ENCODE data around the gene MLKL. TPM values are rescaled to one million over a fixed set of nuclear protein-coding genes. Genes with fewer than 3 reads are reported as not detected.

Gene MLKL
- total and polyA plus RNA-seq, 9 donors, result 1.5 to 9.5 (median 2.5) TPM

- no peak overlapping the region for H3K27ac ChIP-seq
- H3K9me3 ChIP-seq, result no peaks in the 10 kb centered on the region
- no peaks in the 10 kb centered on the region for H3K36me3 ChIP-seq
- H3K27me3 ChIP-seq, result no peaks in the 10 kb centered on the region
- WGBS, 3 donors, result 1 to 5% (median 1%) methylated on average over 23 of the region's 23 CpGs
- intact Hi-C loops (cut with DNase I), result no loop called here
- peak; percentile 20 to 57 (median 33) for DNase-seq
- no peak for TF ChIP-seq POLR2A (IDR thresholded peaks at IDR 0.05)
- TF ChIP-seq EP300 (IDR thresholded peaks at IDR 0.05), result no peak
- TF ChIP-seq CTCF (IDR thresholded peaks at IDR 0.05), result no peak
- peak overlapping the region; percentile 61 for H3K4me3 ChIP-seq
- peaks cover 2% of the 10 kb centered on the region for H3K4me1 ChIP-seq (ENCODE audit: insufficient read depth)
Observed at GRCh38 chr16:74667255-74667700, 33.4 kb downstream of the MLKL start.

- Histone ChIP-seq H3K4me1 (ENCODE audit: insufficient read depth) (peaks cover 2% of the 10 kb centered on the region), H3K36me3 (no peaks in the 10 kb centered on the region), H3K9me3 (no peaks in the 10 kb centered on the region), H3K27ac (no peak within 1 kb of the TSS), H3K4me3 (peak within 1 kb of the TSS; percentile 99), H3K27me3 (no peaks in the 10 kb centered on the region)
- intact Hi-C loops (cut with DNase I), result no loop called here
- 0 to 1% (median 0%) methylated on average over 53 to 63 of the region's 63 CpGs for WGBS, 3 donors
- DNase-seq, result peak; percentile 95 to 98 (median 96)
- TF ChIP-seq EP300 (IDR thresholded peaks at IDR 0.05) (no peak), POLR2A (IDR thresholded peaks at IDR 0.05) (no peak), CTCF (IDR thresholded peaks at IDR 0.05) (no peak)
Observed at GRCh38 chr16:74666425-74667254, 34.0 kb downstream of the MLKL start, which contains the start of gene RFWD3. RFWD3 (minus strand) TSS chr16:74666877; CDS start chr16:74661449, 5,428 bp downstream.

- TF ChIP-seq POLR2A (IDR thresholded peaks at IDR 0.05) (no peak), EP300 (IDR thresholded peaks at IDR 0.05) (no peak), CTCF (IDR thresholded peaks at IDR 0.05) (no peak)
- Histone ChIP-seq H3K9me3 (no peaks in the 10 kb centered on the region), H3K27ac (no peak overlapping the region), H3K4me1 (ENCODE audit: insufficient read depth) (peaks cover 2% of the 10 kb centered on the region), H3K36me3 (no peaks in the 10 kb centered on the region), H3K27me3 (no peaks in the 10 kb centered on the region), H3K4me3 (peak overlapping the region; percentile 99)
- no peak for DNase-seq
- 7 to 10% (median 9%) methylated on average over 8 of the region's 8 CpGs for WGBS, 3 donors
- intact Hi-C loops (cut with DNase I), result no loop called here
Observed at GRCh38 chr16:74666010-74666421, 34.6 kb downstream of the MLKL start.

GRCh38 chr16:74661064-74661463, 39.6 kb downstream of the MLKL start:
- DNase-seq, result no peak
- no peaks in the 10 kb centered on the region for H3K36me3 ChIP-seq
- TF ChIP-seq POLR2A (IDR thresholded peaks at IDR 0.05) (no peak), CTCF (IDR thresholded peaks at IDR 0.05) (no peak), EP300 (IDR thresholded peaks at IDR 0.05) (no peak)
- H3K4me3 ChIP-seq, result no peak overlapping the region
- no peak overlapping the region for H3K27ac ChIP-seq
- WGBS, 3 donors, result 93 to 97% (median 95%) methylated on average over 5 of the region's 5 CpGs
- H3K27me3 ChIP-seq, result no peaks in the 10 kb centered on the region
- H3K9me3 ChIP-seq, result no peaks in the 10 kb centered on the region
- intact Hi-C loops (cut with DNase I), result no loop called here
- peaks cover 2% of the 10 kb centered on the region for H3K4me1 ChIP-seq (ENCODE audit: insufficient read depth)

Data from ovary (tissue), 9 donors.